HG03108 (cell line): ENCODE results near the gene CFD.
"Not testable (repeated sequence)": the region's sequence is repeated elsewhere in the genome, so short reads cannot be mapped to it uniquely, and the experiment has no call there.

ENCODE experiments used
- ATAC-seq: cut with Tn5 transposase; IDR thresholded peaks from one replicate; pipeline ENCODE4 v1.9.1; 2021; ENCODE audit warnings: moderate library complexity; ENCODE audit not compliant: unreplicated experiment

CFD gene

GRCh38 chr19:852136-853013 lies 7.1 kb upstream of the CFD start, which contains the start of gene ELANE:
TSS of gene ELANE (plus strand) at chr19:852303. CDS start at chr19:852329, 26 bp downstream.
- ATAC-seq: no peak

GRCh38 chr19:853014-853585 lies 6.4 kb upstream of the CFD start:
- no peak for ATAC-seq

- ATAC-seq: not testable (repeated sequence)
These were observed 5.7 kb upstream of the CFD start for GRCh38 chr19:853614-854220.

- no peak for ATAC-seq
These were observed 4.9 kb upstream of the CFD start for GRCh38 chr19:854549-854948.

- ATAC-seq: no peak
These were observed 4.3 kb upstream of the CFD start for GRCh38 chr19:855142-855541.

DNA sequence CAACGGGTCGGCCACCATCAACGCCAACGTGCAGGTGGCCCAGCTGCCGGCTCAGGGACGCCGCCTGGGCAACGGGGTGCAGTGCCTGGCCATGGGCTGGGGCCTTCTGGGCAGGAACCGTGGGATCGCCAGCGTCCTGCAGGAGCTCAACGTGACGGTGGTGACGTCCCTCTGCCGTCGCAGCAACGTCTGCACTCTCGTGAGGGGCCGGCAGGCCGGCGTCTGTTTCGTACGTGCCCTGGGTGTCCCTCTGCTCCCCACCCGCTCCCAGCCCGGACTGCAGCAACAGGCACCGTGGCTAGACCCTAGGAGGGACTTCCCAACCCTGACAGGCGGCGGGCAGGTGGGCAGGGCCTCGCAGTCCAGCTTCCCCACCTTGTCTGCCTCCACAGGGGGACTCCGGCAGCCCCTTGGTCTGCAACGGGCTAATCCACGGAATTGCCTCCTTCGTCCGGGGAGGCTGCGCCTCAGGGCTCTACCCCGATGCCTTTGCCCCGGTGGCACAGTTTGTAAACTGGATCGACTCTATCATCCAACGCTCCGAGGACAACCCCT lies 3.8 kb upstream of the CFD start:
- no peak for ATAC-seq

DNA sequence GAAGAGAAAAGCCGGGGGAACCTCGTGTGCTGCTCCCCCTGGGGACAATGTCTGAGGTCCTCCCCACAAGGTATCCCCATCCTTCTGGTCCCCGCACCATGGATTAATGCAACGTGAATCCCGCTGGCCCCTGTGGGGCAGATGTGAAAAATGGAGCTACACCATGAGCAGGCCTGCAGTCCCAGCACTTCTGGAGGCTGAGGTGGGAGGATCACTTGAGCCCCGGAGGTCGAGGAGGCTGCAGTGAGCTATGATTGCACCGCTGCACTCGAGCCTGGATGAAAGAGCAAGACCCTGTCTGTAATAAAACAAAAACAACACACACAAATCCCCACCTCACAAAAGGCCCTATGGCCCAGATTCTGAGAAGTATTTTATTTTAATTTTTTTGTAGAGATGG lies 1.2 kb upstream of the CFD start:
- ATAC-seq: no peak

- ATAC-seq: no peak
These were observed 1.8 kb downstream of the CFD start for GRCh38 chr19:861141-861755.

DNA sequence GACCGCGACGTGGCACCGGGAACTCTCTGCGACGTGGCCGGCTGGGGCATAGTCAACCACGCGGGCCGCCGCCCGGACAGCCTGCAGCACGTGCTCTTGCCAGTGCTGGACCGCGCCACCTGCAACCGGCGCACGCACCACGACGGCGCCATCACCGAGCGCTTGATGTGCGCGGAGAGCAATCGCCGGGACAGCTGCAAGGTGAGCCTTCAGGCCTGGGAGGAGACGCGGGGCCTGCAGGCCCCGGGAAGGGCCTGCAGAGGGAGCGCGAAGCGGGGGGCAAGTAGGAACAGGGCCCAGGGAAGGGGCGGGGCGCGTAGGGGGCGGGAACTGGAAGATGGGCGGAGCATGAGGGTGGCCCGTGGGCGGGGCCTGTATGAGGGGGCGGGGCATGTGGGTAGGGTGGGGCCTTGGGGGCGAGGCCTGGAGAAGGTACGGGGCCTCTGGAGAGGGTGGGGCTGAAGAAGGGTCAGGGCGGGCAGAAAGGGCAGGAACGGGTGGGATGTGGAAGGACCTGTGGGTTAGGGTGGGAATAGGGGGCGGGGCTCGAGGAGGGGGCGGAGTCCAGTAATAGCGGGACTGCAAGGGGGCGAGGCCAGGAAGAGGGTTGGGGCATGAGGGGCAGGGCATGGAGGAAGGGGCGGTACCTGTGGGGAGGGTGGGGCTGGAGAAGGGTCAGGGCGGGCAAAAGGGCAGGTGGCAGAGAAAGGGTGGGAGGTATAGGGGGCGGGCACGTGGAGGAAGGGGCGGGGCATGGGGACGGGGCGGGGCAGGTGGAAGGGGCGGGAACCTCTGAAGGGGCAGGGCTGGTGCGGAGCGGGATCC lies 2.5 kb downstream of the CFD start:
- no peak for ATAC-seq

- ATAC-seq: no peak
These were observed 3.3 kb downstream of the CFD start for GRCh38 chr19:862581-863314.

DNA sequence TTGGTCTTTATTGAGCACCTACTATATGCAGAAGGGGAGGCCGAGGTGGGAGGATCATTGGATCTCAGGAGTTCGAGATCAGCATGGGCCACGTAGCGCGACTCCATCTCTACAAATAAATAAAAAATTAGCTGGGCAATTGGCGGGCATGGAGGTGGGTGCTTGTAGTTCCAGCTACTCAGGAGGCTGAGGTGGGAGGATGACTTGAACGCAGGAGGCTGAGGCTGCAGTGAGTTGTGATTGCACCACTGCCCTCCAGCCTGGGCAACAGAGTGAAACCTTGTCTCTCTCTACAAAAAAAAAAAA lies 3.8 kb downstream of the CFD start:
- no peak for ATAC-seq

DNA sequence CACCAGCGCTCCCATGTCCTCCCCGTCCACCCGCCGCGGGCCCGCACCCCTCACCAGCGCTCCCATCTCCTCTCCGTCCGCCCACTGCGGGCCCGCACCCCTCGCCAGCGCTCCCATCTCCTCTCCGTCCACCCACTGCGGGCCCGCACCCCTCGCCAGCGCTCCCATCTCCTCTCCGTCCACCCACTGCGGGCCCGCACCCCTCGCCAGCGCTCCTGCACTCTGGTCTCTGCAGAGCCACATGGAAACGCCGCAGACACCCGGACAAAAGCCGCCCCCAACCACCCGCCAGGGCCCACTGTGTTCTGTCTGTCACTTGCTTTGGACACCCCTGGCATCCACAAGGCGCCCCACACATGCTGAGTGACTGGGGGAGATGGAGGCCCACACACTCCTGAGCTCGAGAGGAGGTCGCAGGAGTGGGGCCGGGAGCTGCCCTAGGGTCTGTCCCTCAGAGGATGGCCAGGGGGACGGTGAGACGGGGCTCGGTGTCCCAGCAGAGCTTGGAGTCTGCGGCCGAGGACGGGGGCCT lies 7.4 kb downstream of the CFD start:
- ATAC-seq: no peak

- no peak for ATAC-seq
These were observed 7.9 kb downstream of the CFD start for GRCh38 chr19:867301-867793.

GRCh38 chr19:867855-868457 lies 8.5 kb downstream of the CFD start:
- ATAC-seq: no peak

GRCh38 chr19:868458-869244 lies 9.2 kb downstream of the CFD start:
- no peak for ATAC-seq

GRCh38 chr19:869245-870177 lies 10.0 kb downstream of the CFD start:
- ATAC-seq: no peak

- ATAC-seq: no peak
These were observed 10.8 kb downstream of the CFD start for GRCh38 chr19:870314-870713.
